ENCODE data around the gene TRIP4. TPM values are rescaled to one million over a fixed set of nuclear protein-coding genes. Genes with fewer than 3 reads are reported as not detected.
A peak's percentile ranks its signal among the peaks of the same experiment; 100 is the strongest.

TRIP4 gene
- total RNA-seq, 2 donors from 2014 or later, result 20.7 to 26.2 TPM

GRCh38 chr15:64438653-64439447, 51.2 kb downstream of the TRIP4 start:
- intact Hi-C loops (cut with DNase I), result loop anchor here in 1 of 2 donors (10.0 kb wide), 1 partner anchor 216 kb away; no protein-coding TSS in a partner anchor
- DNase-seq (ENCODE audit: low spot score), result no peak

GRCh38 chr15:64441852-64442251, 54.2 kb downstream of the TRIP4 start:
- intact Hi-C loops (cut with DNase I), result no loop called here
- DNase-seq (ENCODE audit: low spot score), result no peak

- intact Hi-C loops (cut with DNase I), result no loop called here
Observed at GRCh38 chr15:64443016-64443415, 55.4 kb downstream of the TRIP4 start.

GRCh38 chr15:64443747-64444621, 56.3 kb downstream of the TRIP4 start:
- no peak for DNase-seq (ENCODE audit: low spot score)
- intact Hi-C loops (cut with DNase I), result no loop called here

More at GRCh38 chr15:64443016-64443415, 55.4 kb downstream of the TRIP4 start:
- no peak for DNase-seq (ENCODE audit: low spot score)

- intact Hi-C loops (cut with DNase I), result no loop called here
- DNase-seq (ENCODE audit: low spot score), result no peak
Observed at GRCh38 chr15:64444836-64445235, 57.2 kb downstream of the TRIP4 start.

GRCh38 chr15:64447536-64448315, 60.1 kb downstream of the TRIP4 start:
- no peak for DNase-seq (ENCODE audit: low spot score)
- intact Hi-C loops (cut with DNase I), result no loop called here

GRCh38 chr15:64452988-64453688, 65.5 kb downstream of the TRIP4 start:
- intact Hi-C loops (cut with DNase I), result no loop called here
- no peak for DNase-seq (ENCODE audit: low spot score)

- no peak for DNase-seq (ENCODE audit: low spot score)
- intact Hi-C loops (cut with DNase I), result no loop called here
Observed at GRCh38 chr15:64453689-64454037, 66.0 kb downstream of the TRIP4 start.

GRCh38 chr15:64454282-64454681, 66.6 kb downstream of the TRIP4 start:
- intact Hi-C loops (cut with DNase I), result no loop called here
- DNase-seq (ENCODE audit: low spot score), result no peak

GRCh38 chr15:64455961-64456371, 68.3 kb downstream of the TRIP4 start:
- intact Hi-C loops (cut with DNase I), result no loop called here
- no peak for DNase-seq (ENCODE audit: low spot score)

- DNase-seq (ENCODE audit: low spot score), result no peak
- intact Hi-C loops (cut with DNase I), result no loop called here
Observed at GRCh38 chr15:64456634-64457108, 69.0 kb downstream of the TRIP4 start.

- no peak for DNase-seq (ENCODE audit: low spot score)
- intact Hi-C loops (cut with DNase I), result no loop called here
Observed at GRCh38 chr15:64459066-64459781, 71.6 kb downstream of the TRIP4 start.

- peak; percentile 98 for DNase-seq (ENCODE audit: low spot score)
- intact Hi-C loops (cut with DNase I), result no loop called here
Observed at GRCh38 chr15:64460206-64460723, 72.6 kb downstream of the TRIP4 start, which contains the start of gene ZNF609. Gene ZNF609 (plus strand): TSS chr15:64460578. CDS start chr15:64499420, 38,842 bp downstream.

- intact Hi-C loops (cut with DNase I), result no loop called here
- DNase-seq (ENCODE audit: low spot score), result no peak
Observed at GRCh38 chr15:64460724-64461720, 73.4 kb downstream of the TRIP4 start.

- no peak for DNase-seq (ENCODE audit: low spot score)
- intact Hi-C loops (cut with DNase I), result no loop called here
Observed at GRCh38 chr15:64461721-64462162, 74.1 kb downstream of the TRIP4 start.

GRCh38 chr15:64462492-64462891, 74.9 kb downstream of the TRIP4 start:
- intact Hi-C loops (cut with DNase I), result no loop called here
- DNase-seq (ENCODE audit: low spot score), result no peak
